ENCODE measurements around the gene CENPK. TPM values are rescaled to one million over a fixed set of nuclear protein-coding genes. Genes with fewer than 3 reads are reported as not detected.

The CENPK gene
- total RNA-seq, 1 experiment from 2014 or later: 8.6 TPM

- Histone ChIP-seq H3K9ac (ENCODE audit: low read length) (no peak overlapping the region), H4K20me1 (ENCODE audit: low read length) (no peaks in the 10 kb centered on the region), H3K36me3 (ENCODE audit: low read depth, low read length) (no peaks in the 10 kb centered on the region), H3K27ac (ENCODE audit: low read length) (no peak overlapping the region), H3K4me3 (ENCODE audit: low read length) (no peak overlapping the region), H3K9me3 (ENCODE audit: low read length) (no peaks in the 10 kb centered on the region), H3K9me2 (replicated peaks; ENCODE audit: low read length) (no peaks in the 10 kb centered on the region), H2AFZ (ENCODE audit: low read length) (no peak overlapping the region), H3K27me3 (ENCODE audit: low read length) (no peaks in the 10 kb centered on the region), H3K79me2 (ENCODE audit: low read length) (no peaks in the 10 kb centered on the region), H3F3A (ENCODE audit: low read length, unreplicated experiment) (no peaks in the 10 kb centered on the region), H3K4me2 (ENCODE audit: low read length) (no peak overlapping the region), H3K4me1 (ENCODE audit: insufficient read depth, low read length) (no peaks in the 10 kb centered on the region)
- ChIA-PET POLR2A (ENCODE audit: unreplicated experiment) (no interaction called here), CTCF (no interaction called here)
- TF ChIP-seq EZH2phosphoT487 (IDR thresholded peaks at IDR 0.05; ENCODE audit: borderline replicate concordance, low read length) (no peak), EZH2 (IDR thresholded peaks at IDR 0.05; ENCODE audit: low read length, unreplicated experiment) (no peak)
- TF ChIP-seq, protein P1, sequence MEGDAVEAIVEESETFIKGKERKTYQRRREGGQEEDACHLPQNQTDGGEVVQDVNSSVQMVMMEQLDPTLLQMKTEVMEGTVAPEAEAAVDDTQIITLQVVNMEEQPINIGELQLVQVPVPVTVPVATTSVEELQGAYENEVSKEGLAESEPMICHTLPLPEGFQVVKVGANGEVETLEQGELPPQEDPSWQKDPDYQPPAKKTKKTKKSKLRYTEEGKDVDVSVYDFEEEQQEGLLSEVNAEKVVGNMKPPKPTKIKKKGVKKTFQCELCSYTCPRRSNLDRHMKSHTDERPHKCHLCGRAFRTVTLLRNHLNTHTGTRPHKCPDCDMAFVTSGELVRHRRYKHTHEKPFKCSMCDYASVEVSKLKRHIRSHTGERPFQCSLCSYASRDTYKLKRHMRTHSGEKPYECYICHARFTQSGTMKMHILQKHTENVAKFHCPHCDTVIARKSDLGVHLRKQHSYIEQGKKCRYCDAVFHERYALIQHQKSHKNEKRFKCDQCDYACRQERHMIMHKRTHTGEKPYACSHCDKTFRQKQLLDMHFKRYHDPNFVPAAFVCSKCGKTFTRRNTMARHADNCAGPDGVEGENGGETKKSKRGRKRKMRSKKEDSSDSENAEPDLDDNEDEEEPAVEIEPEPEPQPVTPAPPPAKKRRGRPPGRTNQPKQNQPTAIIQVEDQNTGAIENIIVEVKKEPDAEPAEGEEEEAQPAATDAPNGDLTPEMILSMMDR (conservative IDR thresholded peaks at IDR 0.05; ENCODE audit: low read depth, low read length): no peak
- BruUV-seq (replicated peaks): no TSS peak
- intact Hi-C loops (cut with micrococcal nuclease): no loop called here
- DNase-seq (no peak), ATAC-seq (no peak)
Measured at GRCh38 chr5:65577141-65577540, 14.2 kb upstream of the CENPK start.

GRCh38 chr5:65570598-65571226 lies 7.7 kb upstream of the CENPK start:
- DNase-seq (no peak), ATAC-seq (no peak)
- H3K4me2 ChIP-seq (ENCODE audit: low read length): no peak overlapping the region
- CTCF ChIA-PET: no interaction called here
- H3K9me3 ChIP-seq (ENCODE audit: low read length): no peaks in the 10 kb centered on the region
- POLR2A ChIA-PET (ENCODE audit: unreplicated experiment): no interaction called here
- no peaks in the 10 kb centered on the region for H3F3A ChIP-seq (ENCODE audit: low read length, unreplicated experiment)
- H3K4me1 ChIP-seq (ENCODE audit: insufficient read depth, low read length): no peaks in the 10 kb centered on the region
- TF ChIP-seq EZH2phosphoT487 (IDR thresholded peaks at IDR 0.05; ENCODE audit: borderline replicate concordance, low read length) (no peak), EZH2 (IDR thresholded peaks at IDR 0.05; ENCODE audit: low read length, unreplicated experiment) (no peak)
- TF ChIP-seq, protein P1 (conservative IDR thresholded peaks at IDR 0.05; ENCODE audit: low read depth, low read length): no peak
- H3K36me3 ChIP-seq (ENCODE audit: low read depth, low read length): no peaks in the 10 kb centered on the region
- H3K27me3 ChIP-seq (ENCODE audit: low read length): no peaks in the 10 kb centered on the region
- H3K9ac ChIP-seq (ENCODE audit: low read length): no peak overlapping the region
- no peaks in the 10 kb centered on the region for H3K9me2 ChIP-seq (replicated peaks; ENCODE audit: low read length)
- no peak overlapping the region for H3K27ac ChIP-seq (ENCODE audit: low read length)
- no TSS peak for BruUV-seq (replicated peaks)
- intact Hi-C loops (cut with micrococcal nuclease): no loop called here
- H2AFZ ChIP-seq (ENCODE audit: low read length): no peak overlapping the region
- H4K20me1 ChIP-seq (ENCODE audit: low read length): no peaks in the 10 kb centered on the region
- H3K79me2 ChIP-seq (ENCODE audit: low read length): no peaks in the 10 kb centered on the region
- no peak overlapping the region for H3K4me3 ChIP-seq (ENCODE audit: low read length)

DNA sequence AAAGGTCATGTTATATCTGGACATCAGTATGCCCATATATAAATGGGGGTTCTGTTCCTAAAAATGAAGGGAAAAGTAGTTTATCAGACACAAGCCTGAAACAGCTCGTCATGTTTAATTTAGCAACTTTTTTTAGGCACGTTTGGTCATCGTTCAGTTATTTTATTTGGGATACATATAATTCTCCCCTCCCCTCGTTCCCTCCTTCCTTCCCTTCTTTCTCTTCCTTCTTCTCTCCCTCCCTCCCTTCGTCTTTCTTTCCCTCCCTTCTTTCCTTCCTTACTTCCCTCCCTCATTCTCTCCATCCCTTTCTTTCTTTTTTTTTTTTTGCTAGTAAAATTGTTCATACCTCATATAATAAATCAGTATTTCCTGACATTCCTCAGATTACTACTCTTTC lies 3.5 kb upstream of the CENPK start:
- H3K9ac ChIP-seq (ENCODE audit: low read length): no peak overlapping the region
- no peaks in the 10 kb centered on the region for H3K27me3 ChIP-seq (ENCODE audit: low read length)
- POLR2A ChIA-PET (ENCODE audit: unreplicated experiment): no interaction called here
- no peak overlapping the region for H3K27ac ChIP-seq (ENCODE audit: low read length)
- CTCF ChIA-PET: no interaction called here
- no peaks in the 10 kb centered on the region for H3F3A ChIP-seq (ENCODE audit: low read length, unreplicated experiment)
- DNase-seq (no peak), ATAC-seq (no peak)
- TF ChIP-seq, protein P1 (conservative IDR thresholded peaks at IDR 0.05; ENCODE audit: low read depth, low read length): no peak
- TF ChIP-seq EZH2 (IDR thresholded peaks at IDR 0.05; ENCODE audit: low read length, unreplicated experiment) (no peak), EZH2phosphoT487 (IDR thresholded peaks at IDR 0.05; ENCODE audit: borderline replicate concordance, low read length) (no peak)
- no peak overlapping the region for H3K4me3 ChIP-seq (ENCODE audit: low read length)
- no peaks in the 10 kb centered on the region for H3K9me2 ChIP-seq (replicated peaks; ENCODE audit: low read length)
- no peak overlapping the region for H3K4me2 ChIP-seq (ENCODE audit: low read length)
- H3K4me1 ChIP-seq (ENCODE audit: insufficient read depth, low read length): no peaks in the 10 kb centered on the region
- intact Hi-C loops (cut with micrococcal nuclease): no loop called here
- H3K36me3 ChIP-seq (ENCODE audit: low read depth, low read length): no peaks in the 10 kb centered on the region
- no TSS peak for BruUV-seq (replicated peaks)
- no peaks in the 10 kb centered on the region for H4K20me1 ChIP-seq (ENCODE audit: low read length)
- H2AFZ ChIP-seq (ENCODE audit: low read length): no peak overlapping the region
- no peaks in the 10 kb centered on the region for H3K9me3 ChIP-seq (ENCODE audit: low read length)
- peaks cover 36% of the 10 kb centered on the region for H3K79me2 ChIP-seq (ENCODE audit: low read length)
